ENCODE results near the gene SEBOX. TPM values are rescaled to one million over a fixed set of nuclear protein-coding genes. Genes with fewer than 3 reads are reported as not detected.
A peak's percentile ranks its signal among the peaks of the same experiment; 100 is the strongest.

SEBOX gene
- total RNA-seq, 2 experiments from 2014 or later: not detected

GRCh38 chr17:28317099-28317965 is 47.7 kb downstream of the SEBOX start:
- peaks cover 8% of the 10 kb centered on the region for H3K27me3 Mint-ChIP-seq
- POLR2A ChIA-PET: no interaction called here
- peak overlapping the region; percentile 86 for H3K4me3 Mint-ChIP-seq
- CTCF ChIA-PET: interaction anchor here (0.6 to 1.8 kb wide), 7 partner anchors 11 to 850 kb away, joined by 3 to 6 read pairs (median 4); partner anchors contain the start of genes IFT20 and TNFAIP1
- peaks cover 34% of the 10 kb centered on the region for H3K4me1 Mint-ChIP-seq
- H3K9me3 Mint-ChIP-seq: no peaks in the 10 kb centered on the region
- DNase-seq: no peak
- H3K36me3 Mint-ChIP-seq (ENCODE audit: low read depth): peaks cover 3% of the 10 kb centered on the region
- peak overlapping the region; percentile 85 for H3K27ac Mint-ChIP-seq

DNA sequence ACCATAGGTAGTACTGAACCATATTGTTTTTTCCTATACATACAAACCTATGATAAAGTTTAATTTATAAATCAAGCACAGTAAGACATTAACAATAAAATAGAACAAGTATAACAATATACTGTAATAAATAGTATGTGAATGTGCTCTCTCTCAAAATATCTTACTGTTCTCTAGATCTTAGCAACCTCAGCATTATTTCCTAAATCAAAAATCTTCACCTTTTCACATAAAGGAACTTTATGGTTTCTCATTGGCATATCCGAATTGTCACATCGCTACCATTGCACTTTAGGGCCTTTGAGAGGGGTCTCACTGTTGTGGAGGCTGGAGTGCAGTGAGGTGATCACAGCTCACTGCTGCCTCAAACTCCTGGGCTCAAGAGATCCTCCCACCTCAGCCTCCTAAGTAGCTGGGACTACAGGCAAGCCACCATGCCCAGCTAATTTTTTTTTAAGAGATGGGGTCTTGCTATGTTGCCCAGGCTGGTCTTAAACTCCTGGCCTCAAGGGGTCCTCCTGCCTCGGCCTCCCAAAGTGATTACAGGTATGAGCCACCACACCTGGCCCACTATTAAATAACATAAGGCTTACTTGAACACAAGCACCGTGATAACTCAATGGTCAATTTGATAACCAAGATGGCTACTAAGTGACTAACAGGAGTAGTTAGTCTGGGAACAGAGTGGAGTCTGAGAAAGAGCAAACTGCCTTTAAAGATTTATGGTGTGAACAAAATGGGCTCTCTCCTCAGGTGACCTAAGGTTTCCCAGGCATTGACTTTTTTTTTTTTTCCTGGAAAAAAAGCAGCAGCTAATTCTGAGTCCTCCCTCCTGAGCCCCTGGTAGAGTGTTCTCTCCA is 48.9 kb downstream of the SEBOX start:
- H3K4me3 Mint-ChIP-seq: no peak overlapping the region
- ChIA-PET POLR2A (no interaction called here), CTCF (interaction anchor here (0.6 kb wide), 1 partner anchor 40 kb away, joined by 3 read pairs; no protein-coding TSS in a partner anchor)
- H3K36me3 Mint-ChIP-seq (ENCODE audit: low read depth): no peaks in the 10 kb centered on the region
- no peaks in the 10 kb centered on the region for H3K9me3 Mint-ChIP-seq
- H3K27me3 Mint-ChIP-seq: peaks cover 8% of the 10 kb centered on the region
- no peak for DNase-seq
- H3K4me1 Mint-ChIP-seq: peaks cover 26% of the 10 kb centered on the region
- no peak overlapping the region for H3K27ac Mint-ChIP-seq

DNA sequence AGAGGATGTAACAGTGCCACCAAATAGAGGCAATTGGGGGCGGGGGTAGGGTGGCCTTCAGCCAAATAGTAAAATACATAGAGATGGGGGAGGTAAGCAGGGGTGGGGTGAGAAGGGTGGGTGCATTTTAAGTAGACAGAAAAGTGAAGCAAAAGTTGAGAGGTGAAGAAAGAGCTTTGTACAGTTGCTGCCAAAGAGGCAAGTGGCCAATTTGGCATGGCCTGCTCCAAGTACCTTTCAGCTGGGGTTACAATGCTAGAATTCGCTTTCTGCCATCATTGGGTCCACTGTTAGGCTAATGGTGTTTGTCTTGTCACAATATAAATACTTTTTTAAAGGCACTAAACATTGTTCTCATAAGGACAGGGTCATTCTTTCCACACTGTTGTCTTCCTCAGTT is 51.2 kb downstream of the SEBOX start:
- Mint-ChIP-seq H3K9me3 (no peaks in the 10 kb centered on the region), H3K27me3 (peaks cover 11% of the 10 kb centered on the region), H3K4me3 (no peak overlapping the region), H3K36me3 (ENCODE audit: low read depth) (no peaks in the 10 kb centered on the region), H3K27ac (no peak overlapping the region), H3K4me1 (peaks cover 11% of the 10 kb centered on the region)
- ChIA-PET POLR2A (no interaction called here), CTCF (interaction anchor here (0.5 to 1.8 kb wide), 3 partner anchors 12 to 36 kb away, joined by 3 to 7 read pairs (median 3); no protein-coding TSS in a partner anchor)
- DNase-seq: no peak

Small RNA genes within 50 kb of the gene (microRNA-seq; reads per million reads assigned to microRNA genes)
- gene MIR4723 (ENCODE audit: borderline microRNAs expressed, borderline replicate concordance): 0.84 reads per million

Other genes with a start within 250 kb of the SEBOX start
- 10 to 100 TPM; 24.4 to 34.8 TPM for gene TMEM97, start 46.0 kb downstream of the SEBOX start, total RNA-seq
- gene IFT20, start 29.7 kb downstream of the SEBOX start, total RNA-seq: 10 to 100 TPM; 20.5 to 22.3 TPM
- gene TNFAIP1, start 29.4 kb downstream of the SEBOX start, total RNA-seq: 10 to 100 TPM; 21.0 to 22.0 TPM
- 10 to 100 TPM; 61.6 to 67.7 TPM for gene POLDIP2, start 7.7 kb downstream of the SEBOX start, total RNA-seq
- under 1 TPM; 0.08 to 0.12 TPM for gene VTN, start 5.1 kb upstream of the SEBOX start, total RNA-seq
- gene SARM1, start 6.5 kb upstream of the SEBOX start, total RNA-seq: 10 to 100 TPM; 17.7 to 20.4 TPM
- gene SLC46A1, start 41.0 kb upstream of the SEBOX start, total RNA-seq: 1 to 10 TPM in 1 of 2 experiments, under 1 TPM in 1; 0.74 to 1.5 TPM
- not detected for gene SLC13A2, start 108.4 kb upstream of the SEBOX start, total RNA-seq
- gene FOXN1, start 141.1 kb upstream of the SEBOX start, total RNA-seq: not detected
- 10 to 100 TPM; 38.6 to 46.6 TPM for gene UNC119, start 187.4 kb upstream of the SEBOX start, total RNA-seq
- 10 to 100 TPM; 61.7 to 62.6 TPM for gene PIGS, start 206.3 kb upstream of the SEBOX start, total RNA-seq
- gene ALDOC, start 211.7 kb upstream of the SEBOX start, total RNA-seq: 10 to 100 TPM; 61.4 to 63.4 TPM
- 100 to 1,000 TPM; 139 to 147 TPM for gene SPAG5, start 233.8 kb upstream of the SEBOX start, total RNA-seq
- gene RSKR, start 249.0 kb upstream of the SEBOX start, total RNA-seq: 10 to 100 TPM; 18.4 to 20.6 TPM